Measurements from ENCODE around the gene CYB5A. TPM values are rescaled to one million over a fixed set of nuclear protein-coding genes. Genes with fewer than 3 reads are reported as not detected.

Gene CYB5A
- polyA plus RNA-seq, 1 of the 3 experiments (the other 2 are of a cell fraction): 42.1 TPM

GRCh38 chr18:74274700-74275099, 17.1 kb downstream of the CYB5A start:
- 91% methylated on average over 4 of the region's 4 CpGs for WGBS (ENCODE audit: low lambda C conversion rate)
- H3K9me2 ChIP-seq: no peaks in the 10 kb centered on the region
- no peaks in the 10 kb centered on the region for H3F3A ChIP-seq (replicated peaks; ENCODE audit: insufficient read depth)
- H3K9ac ChIP-seq: no peak overlapping the region
- H2AFZ ChIP-seq (ENCODE audit: low read depth): no peak overlapping the region
- no peaks in the 10 kb centered on the region for H4K20me1 ChIP-seq (ENCODE audit: insufficient read depth)
- no peaks in the 10 kb centered on the region for H3K36me3 ChIP-seq (replicated peaks in 1 of 2; ENCODE audit: control insufficient read depth in 1 of 2, insufficient read depth in 2 of 2, low read length in 1 of 2)
- DNase-seq: no peak
- no peak overlapping the region for H3K4me2 ChIP-seq
- H3K4me3 ChIP-seq (ENCODE audit: low read depth in 2 of 2, low read length in 1 of 2): no peak overlapping the region
- H3K4me1 ChIP-seq (ENCODE audit: control insufficient read depth in 1 of 2, insufficient read depth in 2 of 2, low read depth in 1 of 2, low read length in 1 of 2): peaks cover 0 to 61% of the 10 kb centered on the region in 2 experiments; a peak in 2 of 4 replicates
- H3K27me3 ChIP-seq (ENCODE audit: insufficient read depth): no peaks in the 10 kb centered on the region
- ChIA-PET CTCF (interaction anchor here (1.3 to 1.7 kb wide), 3 partner anchors 10 to 67 kb away, joined by 4 to 5 read pairs (median 4); no protein-coding TSS in a partner anchor), POLR2A (no interaction called here)
- no peaks in the 10 kb centered on the region for H3K9me3 ChIP-seq
- TF ChIP-seq POLR2AphosphoS5 (IDR thresholded peaks at IDR 0.05; ENCODE audit: low read depth, low read length): no peak
- TF ChIP-seq YY1 (IDR thresholded peaks at IDR 0.05; ENCODE audit: low read depth): no peak
- TF ChIP-seq RAD21 (IDR thresholded peaks at IDR 0.05; ENCODE audit: low read length): no peak
- no peak for TF ChIP-seq MAX (IDR thresholded peaks at IDR 0.05; ENCODE audit: low read depth)
- TF ChIP-seq, protein P1, sequence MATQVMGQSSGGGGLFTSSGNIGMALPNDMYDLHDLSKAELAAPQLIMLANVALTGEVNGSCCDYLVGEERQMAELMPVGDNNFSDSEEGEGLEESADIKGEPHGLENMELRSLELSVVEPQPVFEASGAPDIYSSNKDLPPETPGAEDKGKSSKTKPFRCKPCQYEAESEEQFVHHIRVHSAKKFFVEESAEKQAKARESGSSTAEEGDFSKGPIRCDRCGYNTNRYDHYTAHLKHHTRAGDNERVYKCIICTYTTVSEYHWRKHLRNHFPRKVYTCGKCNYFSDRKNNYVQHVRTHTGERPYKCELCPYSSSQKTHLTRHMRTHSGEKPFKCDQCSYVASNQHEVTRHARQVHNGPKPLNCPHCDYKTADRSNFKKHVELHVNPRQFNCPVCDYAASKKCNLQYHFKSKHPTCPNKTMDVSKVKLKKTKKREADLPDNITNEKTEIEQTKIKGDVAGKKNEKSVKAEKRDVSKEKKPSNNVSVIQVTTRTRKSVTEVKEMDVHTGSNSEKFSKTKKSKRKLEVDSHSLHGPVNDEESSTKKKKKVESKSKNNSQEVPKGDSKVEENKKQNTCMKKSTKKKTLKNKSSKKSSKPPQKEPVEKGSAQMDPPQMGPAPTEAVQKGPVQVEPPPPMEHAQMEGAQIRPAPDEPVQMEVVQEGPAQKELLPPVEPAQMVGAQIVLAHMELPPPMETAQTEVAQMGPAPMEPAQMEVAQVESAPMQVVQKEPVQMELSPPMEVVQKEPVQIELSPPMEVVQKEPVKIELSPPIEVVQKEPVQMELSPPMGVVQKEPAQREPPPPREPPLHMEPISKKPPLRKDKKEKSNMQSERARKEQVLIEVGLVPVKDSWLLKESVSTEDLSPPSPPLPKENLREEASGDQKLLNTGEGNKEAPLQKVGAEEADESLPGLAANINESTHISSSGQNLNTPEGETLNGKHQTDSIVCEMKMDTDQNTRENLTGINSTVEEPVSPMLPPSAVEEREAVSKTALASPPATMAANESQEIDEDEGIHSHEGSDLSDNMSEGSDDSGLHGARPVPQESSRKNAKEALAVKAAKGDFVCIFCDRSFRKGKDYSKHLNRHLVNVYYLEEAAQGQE (IDR thresholded peaks at IDR 0.05; ENCODE audit: low read depth, low read length): no peak
- no peak for TF ChIP-seq NFIC (IDR thresholded peaks at IDR 0.05; ENCODE audit: borderline replicate concordance)
- TF ChIP-seq FOXM1 (IDR thresholded peaks at IDR 0.05; ENCODE audit: low read depth): no peak
- TF ChIP-seq RCOR1 (IDR thresholded peaks at IDR 0.05; ENCODE audit: low read length): no peak
- no peak for TF ChIP-seq TEAD4 (IDR thresholded peaks at IDR 0.05; ENCODE audit: borderline replicate concordance, insufficient read depth)
- no peak for TF ChIP-seq SIN3A (IDR thresholded peaks at IDR 0.05; ENCODE audit: borderline replicate concordance, low read depth, low read length)
- no peak for TF ChIP-seq TAF1 (IDR thresholded peaks at IDR 0.05; ENCODE audit: borderline replicate concordance, low read depth, low read length)
- TF ChIP-seq CHD2 (IDR thresholded peaks at IDR 0.05; ENCODE audit: low read length, partially characterized antibody): no peak
- H3K79me2 ChIP-seq (ENCODE audit: insufficient read depth): no peaks in the 10 kb centered on the region
- no peak overlapping the region for H3K27ac ChIP-seq (ENCODE audit: low read depth in 2 of 2, low read length in 1 of 2)

DNA sequence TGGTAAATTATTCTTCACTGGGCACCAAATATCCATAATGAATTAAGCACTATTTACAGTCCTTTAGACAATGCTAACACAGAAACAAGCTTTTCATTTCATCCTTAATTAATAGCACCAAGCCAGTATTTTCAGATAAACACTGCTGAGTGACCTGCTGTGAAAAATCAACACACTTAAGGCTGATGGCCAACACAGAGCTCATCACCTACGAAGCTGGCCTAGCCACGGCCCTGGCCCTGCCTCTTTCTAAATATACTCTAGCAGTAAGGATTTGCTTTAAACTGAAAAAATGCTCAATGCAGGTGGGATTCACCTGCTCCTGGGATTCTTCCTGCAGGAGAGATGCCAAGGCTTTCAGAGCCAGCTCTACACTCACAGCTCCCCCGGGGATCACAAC, 18.4 kb downstream of the CYB5A start:
- Histone ChIP-seq H3K36me3 (replicated peaks in 1 of 2; ENCODE audit: control insufficient read depth in 1 of 2, insufficient read depth in 2 of 2, low read length in 1 of 2) (no peaks in the 10 kb centered on the region), H4K20me1 (ENCODE audit: insufficient read depth) (no peaks in the 10 kb centered on the region), H2AFZ (ENCODE audit: low read depth) (no peak overlapping the region), H3K4me2 (no peak overlapping the region), H3K4me1 (ENCODE audit: control insufficient read depth in 1 of 2, insufficient read depth in 2 of 2, low read depth in 1 of 2, low read length in 1 of 2) (peaks cover 0 to 65% of the 10 kb centered on the region in 2 experiments; a peak in 2 of 4 replicates), H3F3A (replicated peaks; ENCODE audit: insufficient read depth) (no peaks in the 10 kb centered on the region), H3K9me2 (no peaks in the 10 kb centered on the region), H3K27ac (ENCODE audit: low read depth in 2 of 2, low read length in 1 of 2) (no peak overlapping the region), H3K9ac (no peak overlapping the region), H3K79me2 (ENCODE audit: insufficient read depth) (no peaks in the 10 kb centered on the region), H3K4me3 (ENCODE audit: low read depth in 2 of 2, low read length in 1 of 2) (no peak overlapping the region), H3K27me3 (ENCODE audit: insufficient read depth) (no peaks in the 10 kb centered on the region), H3K9me3 (no peaks in the 10 kb centered on the region)
- CTCF ChIA-PET: no interaction called here
- WGBS (ENCODE audit: low lambda C conversion rate): 73% methylated on average over 3 of the region's 3 CpGs
- TF ChIP-seq, protein P2, sequence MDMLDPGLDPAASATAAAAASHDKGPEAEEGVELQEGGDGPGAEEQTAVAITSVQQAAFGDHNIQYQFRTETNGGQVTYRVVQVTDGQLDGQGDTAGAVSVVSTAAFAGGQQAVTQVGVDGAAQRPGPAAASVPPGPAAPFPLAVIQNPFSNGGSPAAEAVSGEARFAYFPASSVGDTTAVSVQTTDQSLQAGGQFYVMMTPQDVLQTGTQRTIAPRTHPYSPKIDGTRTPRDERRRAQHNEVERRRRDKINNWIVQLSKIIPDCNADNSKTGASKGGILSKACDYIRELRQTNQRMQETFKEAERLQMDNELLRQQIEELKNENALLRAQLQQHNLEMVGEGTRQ (IDR thresholded peaks at IDR 0.05; ENCODE audit: borderline replicate concordance, low read depth, low read length): no peak
- no peak for TF ChIP-seq JUND (IDR thresholded peaks at IDR 0.05)
- TF ChIP-seq EZH2phosphoT487 (IDR thresholded peaks at IDR 0.05; ENCODE audit: borderline replicate concordance, low read depth): no peak
- no peak for TF ChIP-seq ELF1 (IDR thresholded peaks at IDR 0.05)
- TF ChIP-seq MEF2A (IDR thresholded peaks at IDR 0.05; ENCODE audit: borderline replicate concordance, low read depth): no peak
- no peak for DNase-seq
- POLR2A ChIA-PET: interaction anchor here (0.6 kb wide), 1 partner anchor 17 kb away, joined by 3 read pairs; no protein-coding TSS in a partner anchor
